Smooth muscle cell (in vitro differentiated cells): Measurements from ENCODE around the gene PLEKHN1. TPM values are rescaled to one million over a fixed set of nuclear protein-coding genes. Genes with fewer than 3 reads are reported as not detected.

Experiments used
- DNase-seq: peaks from one replicate; lab custom pipeline; 2025; ENCODE audit not compliant: unreplicated experiment; lab: John Stamatoyannopoulos, UW
- H2AFZ ChIP-seq: fragments of 200-600 bp; sonication (generic); 2 replicates; pipeline ENCODE4 v1.6.0; 2016; ENCODE audit warnings: antibody characterized with exemption, low read depth, mild to moderate bottlenecking
- H3F3A ChIP-seq: fragments of 200-600 bp; sonication (generic); 2 replicates; pipeline ENCODE4 v1.6.0; 2017; ENCODE audit warnings: antibody characterized with exemption, low read depth
- H3K27ac ChIP-seq: fragments of 200-600 bp; sonication (generic); 2 replicates; pipeline ENCODE4 v1.5.1; 2016; ENCODE audit warnings: low read depth, mild to moderate bottlenecking
- H3K27me3 ChIP-seq: fragments of 200-600 bp; sonication (generic); 2 replicates; pipeline ENCODE4 v1.6.1; 2016; ENCODE audit warnings: low read depth, mild to moderate bottlenecking
- H3K36me3 ChIP-seq: fragments of 200-600 bp; sonication (generic); 2 replicates; pipeline ENCODE4 v1.5.1; 2016; ENCODE audit warnings: low read depth
- H3K4me1 ChIP-seq: fragments of 200-600 bp; sonication (generic); 2 replicates; pipeline ENCODE4 v1.5.1; 2016; ENCODE audit warnings: low read depth
- H3K4me2 ChIP-seq: fragments of 200-600 bp; sonication (generic); 2 replicates; pipeline ENCODE4 v1.6.0; 2016; ENCODE audit warnings: mild to moderate bottlenecking
- H3K4me3 ChIP-seq: fragments of 200-600 bp; sonication (generic); 2 replicates; pipeline ENCODE4 v1.5.1; 2016; ENCODE audit warnings: mild to moderate bottlenecking
- H3K79me2 ChIP-seq: fragments of 200-600 bp; sonication (generic); 2 replicates; pipeline ENCODE4 v1.6.0; 2016; ENCODE audit warnings: low read depth, mild to moderate bottlenecking
- H3K9ac ChIP-seq: fragments of 200-600 bp; sonication (generic); 2 replicates; pipeline ENCODE4 v1.6.0; 2016; ENCODE audit warnings: low read depth
- H3K9me3 ChIP-seq: fragments of 200-600 bp; sonication (generic); replicated peaks from 2 replicates; pipeline ENCODE4 v1.5.1; 2016; ENCODE audit warnings: low read depth
- H4K20me1 ChIP-seq: fragments of 200-600 bp; sonication (generic); 2 replicates; pipeline ENCODE4 v1.6.0; 2016; ENCODE audit warnings: low read depth
- CTCF ChIP-seq: fragments of 200-600 bp; sonication (generic); IDR thresholded peaks from 2 replicates; pipeline ENCODE4 v1.5.1; 2017; ENCODE audit warnings: borderline replicate concordance, mild to moderate bottlenecking, antibody characterized with exemption; ENCODE audit not compliant: insufficient read depth, poor library complexity, severe bottlenecking
- WGBS: methylation state at CpG from one replicate; pipeline ENCODE4 v1.1.7; 2016; ENCODE audit warnings: low lambda C conversion rate; 5-methylcytosine and 5-hydroxymethylcytosine counted together
- polyA plus RNA-seq: library from polyadenylated mRNA; unstranded; fragments of >200 nt; fragmentation: Nextera tagmentation; extraction: Ambion mirVana; gene quantifications from 2 replicates; pipeline ENCODE4 v1.2.1, GENCODE V29; 2016
- small RNA-seq: library from RNA; depleted of rRNA; stranded (forward); fragments of <200 nt; gene quantifications from one replicate; pipeline ENCODE3, GENCODE V24; 2014
- total RNA-seq: library from RNA; depleted of rRNA; stranded (reverse); fragments of >200 nt; gene quantifications from 2 replicates; pipeline ENCODE4 v1.2.3, GENCODE V29; 2014

Gene PLEKHN1
- total and polyA plus RNA-seq, 2 experiments from 2014 or later: 2.6 to 5.2 TPM

GRCh38 chr1:1024149-1024770 lies 58.0 kb downstream of the PLEKHN1 start:
- WGBS: 84% methylated on average over 9 of the region's 9 CpGs
- no peak overlapping the region for H2AFZ ChIP-seq
- no peaks in the 10 kb centered on the region for H3F3A ChIP-seq
- TF ChIP-seq CTCF: no peak
- H3K4me1 ChIP-seq: peaks cover 21% of the 10 kb centered on the region
- DNase-seq: no peak
- H3K79me2 ChIP-seq: no peaks in the 10 kb centered on the region
- no peak overlapping the region for H3K27ac ChIP-seq
- H3K9me3 ChIP-seq: no peaks in the 10 kb centered on the region
- no peaks in the 10 kb centered on the region for H3K27me3 ChIP-seq
- no peak overlapping the region for H3K4me2 ChIP-seq
- H3K36me3 ChIP-seq: no peaks in the 10 kb centered on the region
- H3K9ac ChIP-seq: no peak overlapping the region
- no peak overlapping the region for H3K4me3 ChIP-seq
- peaks cover 46% of the 10 kb centered on the region for H4K20me1 ChIP-seq

GRCh38 chr1:1024771-1025699 lies 58.8 kb downstream of the PLEKHN1 start:
- Histone ChIP-seq H3K9ac (no peak overlapping the region), H3K4me1 (peaks cover 21% of the 10 kb centered on the region), H3F3A (no peaks in the 10 kb centered on the region), H2AFZ (no peak overlapping the region), H3K4me3 (peak overlapping the region; percentile 24), H3K27me3 (no peaks in the 10 kb centered on the region), H3K27ac (no peak overlapping the region), H3K9me3 (no peaks in the 10 kb centered on the region), H3K79me2 (no peaks in the 10 kb centered on the region), H4K20me1 (peaks cover 46% of the 10 kb centered on the region), H3K4me2 (peak overlapping the region; percentile 68), H3K36me3 (no peaks in the 10 kb centered on the region)
- 82% methylated on average over 18 of the region's 31 CpGs for WGBS
- no peak for TF ChIP-seq CTCF
- no peak for DNase-seq

Small RNAs within 50 kb of the gene (small RNA-seq; reads per million reads assigned to genes)
- gene AL645608.3: not detected

Other genes with a start within 250 kb of the PLEKHN1 start
- gene SAMD11, start 42.6 kb upstream of the PLEKHN1 start, total RNA-seq: 7.5 and 18.0 TPM in 2 replicates
- gene SAMD11, start 42.6 kb upstream of the PLEKHN1 start, polyA plus RNA-seq: 21.1 and 24.1 TPM in 2 replicates
- 34.5 and 38.9 TPM in 2 replicates for gene NOC2L, start 7.2 kb upstream of the PLEKHN1 start, total RNA-seq
- gene NOC2L, start 7.2 kb upstream of the PLEKHN1 start, polyA plus RNA-seq: 64.0 and 76.3 TPM in 2 replicates
- 10.2 and 12.4 TPM in 2 replicates for gene KLHL17, start 5.9 kb upstream of the PLEKHN1 start, total RNA-seq
- 29.9 and 32.7 TPM in 2 replicates for gene KLHL17, start 5.9 kb upstream of the PLEKHN1 start, polyA plus RNA-seq
- 0.22 TPM in 1 of 2 replicates, not detected in the other for gene PERM1, start 15.6 kb downstream of the PLEKHN1 start, total RNA-seq
- gene PERM1, start 15.6 kb downstream of the PLEKHN1 start, polyA plus RNA-seq: 2.6 and 3.1 TPM in 2 replicates
- 33.8 and 57.0 TPM in 2 replicates for gene HES4, start 33.6 kb downstream of the PLEKHN1 start, total RNA-seq
- gene HES4, start 33.6 kb downstream of the PLEKHN1 start, polyA plus RNA-seq: 72.0 and 82.1 TPM in 2 replicates
- 49.1 and 109 TPM in 2 replicates for gene ISG15, start 47.0 kb downstream of the PLEKHN1 start, total RNA-seq
- 147 and 148 TPM in 2 replicates for gene ISG15, start 47.0 kb downstream of the PLEKHN1 start, polyA plus RNA-seq
- gene AGRN, start 53.6 kb downstream of the PLEKHN1 start, total RNA-seq: 24.7 and 28.9 TPM in 2 replicates
- 17.5 and 31.0 TPM in 2 replicates for gene AGRN, start 53.6 kb downstream of the PLEKHN1 start, polyA plus RNA-seq
- 0.81 and 4.3 TPM in 2 replicates for gene RNF223, start 107.8 kb downstream of the PLEKHN1 start, total RNA-seq
- 1.6 and 1.9 TPM in 2 replicates for gene RNF223, start 107.8 kb downstream of the PLEKHN1 start, polyA plus RNA-seq
- 9.3 and 24.5 TPM in 2 replicates for gene C1orf159, start 149.6 kb downstream of the PLEKHN1 start, total RNA-seq
- 20.2 and 27.1 TPM in 2 replicates for gene C1orf159, start 149.6 kb downstream of the PLEKHN1 start, polyA plus RNA-seq
- gene TTLL10, start 207.4 kb downstream of the PLEKHN1 start, total RNA-seq: not detected in 2 replicates
- gene TTLL10, start 207.4 kb downstream of the PLEKHN1 start, polyA plus RNA-seq: 0.45 TPM in 1 of 2 replicates, not detected in the other
- gene TNFRSF18, start 240.1 kb downstream of the PLEKHN1 start, total RNA-seq: 1.9 and 4.8 TPM in 2 replicates
- 12.2 and 15.8 TPM in 2 replicates for gene TNFRSF18, start 240.1 kb downstream of the PLEKHN1 start, polyA plus RNA-seq
- gene TNFRSF4, start 247.7 kb downstream of the PLEKHN1 start, total RNA-seq: 0.54 TPM in 1 of 2 replicates, not detected in the other
- 0.79 TPM in 1 of 2 replicates, not detected in the other for gene TNFRSF4, start 247.7 kb downstream of the PLEKHN1 start, polyA plus RNA-seq